Measurements from ENCODE around the gene CCDC12. TPM values are rescaled to one million over a fixed set of nuclear protein-coding genes. Genes with fewer than 3 reads are reported as not detected.
A peak's percentile ranks its signal among the peaks of the same experiment; 100 is the strongest.

Gene CCDC12
- total and polyA plus RNA-seq, 9 of the 15 experiments (the other 6 are each of a cell fraction or from before 2014, with no cell fraction given) = 8.9 to 201 (median 86.9) TPM

DNA sequence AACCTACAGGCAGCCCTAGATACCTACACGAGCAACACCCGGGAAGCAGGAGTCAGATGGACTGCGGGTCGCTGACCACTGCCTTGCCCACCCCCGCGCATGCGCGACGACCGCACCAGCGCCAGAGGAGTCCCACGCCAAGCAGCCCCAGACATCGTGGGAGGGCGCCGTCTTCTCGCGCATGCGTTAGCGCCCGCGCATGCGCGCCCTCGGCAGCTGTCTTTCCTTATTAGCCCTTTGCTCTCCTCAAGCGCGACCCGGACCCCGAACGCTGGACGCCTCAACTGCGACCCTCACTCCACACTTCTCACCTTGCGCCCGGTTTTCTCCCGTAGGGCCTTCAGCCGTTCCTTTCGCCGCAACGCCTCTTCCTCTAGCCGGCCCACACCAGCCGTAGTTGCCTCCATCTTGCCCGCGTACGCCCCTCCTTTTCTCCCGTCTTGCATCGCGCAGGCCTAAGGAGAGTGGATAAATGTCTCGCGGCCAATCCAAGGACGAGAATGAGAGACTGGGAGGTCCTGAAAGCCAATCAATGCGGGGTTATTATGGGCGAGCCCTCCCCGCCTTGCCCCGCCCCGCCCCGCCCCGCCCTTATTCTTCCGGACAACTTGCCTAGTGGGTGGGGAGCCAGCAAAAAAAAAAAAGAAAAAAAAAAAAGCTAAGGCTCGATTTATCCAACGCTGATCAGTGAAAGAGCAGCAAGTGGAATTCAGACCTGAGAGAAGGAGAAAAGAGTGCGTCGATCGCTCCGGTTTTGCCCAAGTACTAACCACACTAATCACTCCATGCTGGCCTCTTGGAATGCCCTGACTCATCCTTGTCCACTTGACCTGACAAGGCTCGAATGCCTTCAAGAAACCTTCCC is at the start of gene CCDC12 (continued):
- TF ChIP-seq MYC (IDR thresholded peaks at IDR 0.05; ENCODE audit: low read depth, low read length) = peak; percentile 91
- TF ChIP-seq MYC (CRISPR knock-in tag; IDR thresholded peaks at IDR 0.05; ENCODE audit: borderline replicate concordance, low read depth) = peak; percentile 86; the same call in 1 of the 2 replicates
- peak; percentile 94 for TF ChIP-seq POLR2H (tag; IDR thresholded peaks at IDR 0.05; ENCODE audit: low read depth)
- no peak for TF ChIP-seq ZHX1 (conservative IDR thresholded peaks at IDR 0.05; ENCODE audit: low read length)
- TF ChIP-seq, protein P1, sequence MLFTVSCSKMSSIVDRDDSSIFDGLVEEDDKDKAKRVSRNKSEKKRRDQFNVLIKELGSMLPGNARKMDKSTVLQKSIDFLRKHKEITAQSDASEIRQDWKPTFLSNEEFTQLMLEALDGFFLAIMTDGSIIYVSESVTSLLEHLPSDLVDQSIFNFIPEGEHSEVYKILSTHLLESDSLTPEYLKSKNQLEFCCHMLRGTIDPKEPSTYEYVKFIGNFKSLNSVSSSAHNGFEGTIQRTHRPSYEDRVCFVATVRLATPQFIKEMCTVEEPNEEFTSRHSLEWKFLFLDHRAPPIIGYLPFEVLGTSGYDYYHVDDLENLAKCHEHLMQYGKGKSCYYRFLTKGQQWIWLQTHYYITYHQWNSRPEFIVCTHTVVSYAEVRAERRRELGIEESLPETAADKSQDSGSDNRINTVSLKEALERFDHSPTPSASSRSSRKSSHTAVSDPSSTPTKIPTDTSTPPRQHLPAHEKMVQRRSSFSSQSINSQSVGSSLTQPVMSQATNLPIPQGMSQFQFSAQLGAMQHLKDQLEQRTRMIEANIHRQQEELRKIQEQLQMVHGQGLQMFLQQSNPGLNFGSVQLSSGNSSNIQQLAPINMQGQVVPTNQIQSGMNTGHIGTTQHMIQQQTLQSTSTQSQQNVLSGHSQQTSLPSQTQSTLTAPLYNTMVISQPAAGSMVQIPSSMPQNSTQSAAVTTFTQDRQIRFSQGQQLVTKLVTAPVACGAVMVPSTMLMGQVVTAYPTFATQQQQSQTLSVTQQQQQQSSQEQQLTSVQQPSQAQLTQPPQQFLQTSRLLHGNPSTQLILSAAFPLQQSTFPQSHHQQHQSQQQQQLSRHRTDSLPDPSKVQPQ (CRISPR knock-in tag; IDR thresholded peaks at IDR 0.05; ENCODE audit: borderline replicate concordance) = 0 out of 2 replicates have a peak, but pooled peaks have one; percentile 4
- peak; percentile 79; the same call in 1 of the 2 replicates for TF ChIP-seq E2F3 (CRISPR knock-in tag; IDR thresholded peaks at IDR 0.05)
- no peak for TF ChIP-seq ZNF561 (CRISPR knock-in tag; conservative IDR thresholded peaks at IDR 0.05)
- 0 out of 2 replicates have a peak, but pooled peaks have one; percentile 11 for TF ChIP-seq NR2C2 (CRISPR knock-in tag; IDR thresholded peaks at IDR 0.05)
- TF ChIP-seq NR2C2 (tag; IDR thresholded peaks at IDR 0.05) = peak; percentile 54; the same call in 1 of the 2 replicates
- TF ChIP-seq HCFC1 (IDR thresholded peaks at IDR 0.05; ENCODE audit: low read depth, low read length) = peak; percentile 67
- no peak for TF ChIP-seq ILF3 (IDR thresholded peaks at IDR 0.05; ENCODE audit: borderline replicate concordance)
- peak; percentile 85; the same call in 1 of the 2 replicates for TF ChIP-seq LARP7 (IDR thresholded peaks at IDR 0.05)
- TF ChIP-seq MXI1 (IDR thresholded peaks at IDR 0.05; ENCODE audit: low read depth, low read length) = peak; percentile 53
- no peak for TF ChIP-seq FOXA1 (IDR thresholded peaks at IDR 0.05; ENCODE audit: borderline replicate concordance)
- TF ChIP-seq ETS1 (conservative IDR thresholded peaks at IDR 0.05; ENCODE audit: control insufficient read depth, low read depth, low read length) = peak; percentile 83
- TF ChIP-seq TEAD2 (tag; IDR thresholded peaks at IDR 0.05) = peak; percentile 97
